GM12878 (cell line): Measurements from ENCODE around the gene NHSL1. TPM values are rescaled to one million over a fixed set of nuclear protein-coding genes. Genes with fewer than 3 reads are reported as not detected.

Source experiments
- ATAC-seq: fragments of 200-7000 bp; cut with Tn5 transposase; 3 replicates; pipeline ENCODE4 v1.9.1; 2020; ENCODE audit warnings: mild to moderate bottlenecking, moderate library complexity
- BruUV-seq: library from RNA; stranded (reverse); fragments of 400-500 nt; replicated peaks from 2 replicates; lab custom pipeline; 2021; lab: Mats Ljungman, UMichigan
- CTCF ChIA-PET: fragments of 300-600 bp; sonication (Branson Sonifier 250); formaldehyde crosslinking; extraction: SDS; loops from one replicate; lab custom pipeline; 2021; ENCODE audit warnings: inconsistent platforms; lab: Yijun Ruan, JAX
- POLR2A ChIA-PET: fragments of 350-600 bp; formaldehyde crosslinking; extraction: SDS; loops from one replicate; lab custom pipeline; 2021; ENCODE audit warnings: inconsistent platforms; lab: Charles Lee
- RAD21 ChIA-PET: fragments of 300-600 bp; sonication (Branson Sonifier 250); formaldehyde crosslinking; loops from one replicate; lab custom pipeline; 2023; ENCODE audit warnings: antibody characterized with exemption; ENCODE audit not compliant: unreplicated experiment; lab: Charles Lee
- SMC1A ChIA-PET: fragments of 300-600 bp; sonication (Branson Sonifier 250); formaldehyde crosslinking; loops from one replicate; lab custom pipeline; 2023; ENCODE audit not compliant: unreplicated experiment, uncharacterized antibody; lab: Charles Lee
- DNase-seq: peaks from one replicate; pipeline ENCODE4 v3.0.0-alpha.2; 2011; ENCODE audit warnings: low read depth, low spot score
- FAIRE-seq: peaks from 3 replicates; lab custom pipeline; 2011; peaks lifted over from hg19 to GRCh38; lab: Jason Lieb, UNC
- H2AFZ ChIP-seq: 2 replicates; pipeline ENCODE4 v1.6.0; 2011; ENCODE audit warnings: low read depth, low read length, control low read depth; ENCODE audit not compliant: control insufficient read depth
- H3K27ac ChIP-seq: 2 replicates; pipeline ENCODE4 v1.5.1; 2011; ENCODE audit warnings: control low read depth; ENCODE audit not compliant: control insufficient read depth, insufficient read depth
- H3K27me3 ChIP-seq, 2 experiments: replicated peaks in 1 of 2; 2 replicates each; pipeline versions ENCODE4 v1.6.0 to v1.6.1; 2011; ENCODE audit warnings: low read length in 1 of 2; ENCODE audit not compliant: control insufficient read depth in 2 of 2, insufficient read depth in 2 of 2
- H3K36me3 ChIP-seq, 2 experiments: 2 replicates each; pipeline ENCODE4 v1.5.1; 2011; ENCODE audit warnings: low read length in 1 of 2; ENCODE audit not compliant: control insufficient read depth in 2 of 2, insufficient read depth in 2 of 2
- H3K4me1 ChIP-seq: 2 replicates; pipeline ENCODE4 v1.6.1; 2011; ENCODE audit warnings: mild to moderate bottlenecking, low read length, moderate library complexity, mixed read lengths; ENCODE audit not compliant: control insufficient read depth, insufficient read depth
- H3K4me2 ChIP-seq: 2 replicates; pipeline ENCODE4 v1.6.0; 2011; ENCODE audit warnings: control low read depth; ENCODE audit not compliant: control insufficient read depth, insufficient read depth
- H3K4me3 ChIP-seq: fragments of 200-600 bp; sonication (generic); 2 replicates; pipeline ENCODE4 v1.5.1; 2016
- H3K79me2 ChIP-seq: 2 replicates; pipeline ENCODE4 v1.6.0; 2011; ENCODE audit warnings: low read length; ENCODE audit not compliant: control insufficient read depth, insufficient read depth
- H3K9ac ChIP-seq: 2 replicates; pipeline ENCODE4 v1.8.0; 2011; ENCODE audit warnings: low read length, control low read depth, mixed read lengths; ENCODE audit not compliant: control insufficient read depth, insufficient read depth
- H3K9me3 ChIP-seq: replicated peaks from 3 replicates; pipeline ENCODE4 v1.5.1; 2011; ENCODE audit warnings: mild to moderate bottlenecking, low read length; ENCODE audit not compliant: control insufficient read depth, insufficient read depth
- H4K20me1 ChIP-seq: 2 replicates; pipeline ENCODE4 v1.6.0; 2011; ENCODE audit not compliant: control insufficient read depth, insufficient read depth
- CHD2 ChIP-seq: IDR thresholded peaks from 2 replicates; pipeline ENCODE4 v1.6.1; 2011; ENCODE audit warnings: low read depth, low read length, improper control_type of control experiment, borderline replicate concordance
- CUX1 ChIP-seq: IDR thresholded peaks from 2 replicates; pipeline ENCODE4 v1.6.1; 2012; ENCODE audit warnings: improper control_type of control experiment, low read depth, low read length; ENCODE audit not compliant: insufficient replicate concordance
- DPF2 ChIP-seq: fragments of 450-650 bp; IDR thresholded peaks from 2 replicates; pipeline ENCODE4 v1.6.1; 2017; ENCODE audit warnings: mild to moderate bottlenecking
- EED ChIP-seq: sonication (generic); IDR thresholded peaks from 2 replicates; pipeline ENCODE4 v1.6.1; 2016; ENCODE audit warnings: antibody characterized with exemption, low read depth
- IKZF1 ChIP-seq: fragments of 450-650 bp; conservative IDR thresholded peaks from 2 replicates; pipeline ENCODE4 v1.6.1; 2017; ENCODE audit warnings: antibody characterized with exemption, mild to moderate bottlenecking
- JUNB ChIP-seq: IDR thresholded peaks from 2 replicates; pipeline ENCODE4 v1.6.1; 2016; ENCODE audit warnings: antibody characterized with exemption, mild to moderate bottlenecking
- POU2F2 ChIP-seq: IDR thresholded peaks from 3 replicates; pipeline ENCODE4 v1.6.1; 2011; ENCODE audit warnings: low read depth, mild to moderate bottlenecking, low read length, borderline replicate concordance
- RAD21 ChIP-seq: IDR thresholded peaks from 2 replicates; pipeline ENCODE4 v1.6.1; 2011; ENCODE audit warnings: mild to moderate bottlenecking, low read depth, low read length, moderate library complexity; ENCODE audit not compliant: insufficient read depth
- RB1 ChIP-seq: fragments of 450-650 bp; formaldehyde crosslinking; IDR thresholded peaks from 2 replicates; pipeline ENCODE4 v1.6.1; 2017; ENCODE audit warnings: mild to moderate bottlenecking, borderline replicate concordance
- SPI1 ChIP-seq: IDR thresholded peaks from 2 replicates; pipeline ENCODE4 v1.6.1; 2011; ENCODE audit warnings: low read depth, mild to moderate bottlenecking, low read length, moderate library complexity, borderline replicate concordance; ENCODE audit not compliant: insufficient read depth
- WRNIP1 ChIP-seq: IDR thresholded peaks from 2 replicates; pipeline ENCODE4 v1.6.1; 2011; ENCODE audit warnings: low read depth, low read length, improper control_type of control experiment, borderline replicate concordance
- YY1 ChIP-seq: IDR thresholded peaks from 2 replicates; pipeline ENCODE4 v1.6.1; 2011; ENCODE audit warnings: low read depth, mild to moderate bottlenecking, low read length
- ZNF207 ChIP-seq: fragments of 450-650 bp; IDR thresholded peaks from 2 replicates; pipeline ENCODE4 v1.6.1; 2014; ENCODE audit warnings: antibody characterized with exemption, mild to moderate bottlenecking, borderline replicate concordance
- WGBS: methylation state at CpG from one replicate; pipeline ENCODE4 v1.1.6; 2016; ENCODE audit warnings: low lambda C conversion rate; ENCODE audit not compliant: insufficient replicate concordance, insufficient coverage; ENCODE audit errors: missing lambda C conversion rate; 5-methylcytosine and 5-hydroxymethylcytosine counted together
- in situ Hi-C: fragments of 300-500 bp; cut with MboI; formaldehyde crosslinking; loops from 9 replicates; pipeline ENCODE4 v1.14.3; 2018; ENCODE audit warnings: mixed read lengths
- intact Hi-C: fragments of 100-400 bp; cut with micrococcal nuclease; formaldehyde crosslinking; loops from one replicate; pipeline ENCODE4 v1.14.2; 2022; ENCODE audit not compliant: unreplicated experiment
- polyA plus RNA-seq, 11 experiments: library from polyadenylated mRNA; depleted of rRNA in 4 of 11; unstranded in 6 of 11; stranded (reverse) in 5 of 11; fragments of >200 nt; fragmentation: Nextera tagmentation in 4 of 11; fragmentation: Illumina TruSeq in 1 of 11; extraction: Ambion mirVana in 4 of 11; extraction: Trizol in 1 of 11; gene quantifications; 1 replicate in 1 of 11; 2 replicates in 10 of 11; pipeline versions ENCODE4 v1.2.1 to v1.2.3, GENCODE V29; 2011 to 2016; ENCODE audit warnings: inconsistent platforms in 2 of 11, missing spikeins in 2 of 11, low read depth in 1 of 11
- total RNA-seq, 4 experiments: library from RNA; depleted of rRNA in 3 of 4; stranded (reverse); fragments of >200 nt in 3 of 4; fragmentation: Illumina TruSeq in 1 of 4; extraction: Trizol in 1 of 4; gene quantifications; 2 replicates each; pipeline versions ENCODE4 v1.2.1 to v1.2.3, GENCODE V29; 2013 to 2021
- TF ChIP-seq, protein P1 (sequence below): IDR thresholded peaks from 2 replicates; pipeline ENCODE4 v1.6.1; 2011; ENCODE audit warnings: mild to moderate bottlenecking, low read depth, low read length, moderate library complexity; ENCODE audit not compliant: insufficient replicate concordance

The NHSL1 gene
- total and polyA plus RNA-seq, 10 of the 15 experiments (the other 5 are each of a cell fraction or from before 2014, with no cell fraction given), result 0.26 to 14.1 (median 0.90) TPM

DNA sequence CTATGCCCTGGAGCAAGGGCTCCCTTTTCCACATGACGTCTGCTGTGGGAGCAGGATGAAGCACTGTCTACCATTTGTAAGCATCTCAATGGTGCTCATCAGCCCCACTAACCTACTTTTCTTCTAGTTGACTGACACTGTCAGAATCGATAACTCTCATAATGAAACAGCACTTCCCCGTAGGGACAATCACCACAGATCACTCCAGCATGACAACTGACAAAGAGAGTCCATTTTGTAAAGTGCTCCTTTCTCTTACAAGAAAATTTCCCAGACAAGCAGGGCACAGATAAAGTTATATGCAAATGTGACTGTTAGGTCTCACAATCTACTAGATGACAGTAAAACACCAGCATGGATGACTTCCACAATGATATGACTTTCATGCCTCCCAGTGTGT, 48.8 kb downstream of the NHSL1 start:
- CTCF ChIA-PET, result interaction anchor here (0.7 to 9.5 kb wide), 9 partner anchors 8 to 141 kb away, joined by 3 to 99 read pairs (median 4); no protein-coding TSS in a partner anchor
- WGBS, result 2% methylated on average over 3 of the region's 3 CpGs
- Histone ChIP-seq H3K79me2 (no peaks in the 10 kb centered on the region), H4K20me1 (no peaks in the 10 kb centered on the region), H2AFZ (no peak overlapping the region), H3K27ac (no peak overlapping the region), H3K4me2 (no peak overlapping the region), H3K9ac (no peak overlapping the region), H3K4me3 (no peak overlapping the region), H3K27me3 (no peaks in the 10 kb centered on the region), H3K36me3 (no peaks in the 10 kb centered on the region; a peak in 1 of 4 replicates), H3K4me1 (peaks cover 9% of the 10 kb centered on the region), H3K9me3 (no peaks in the 10 kb centered on the region)
- POLR2A ChIA-PET, result interaction anchor here (0.5 to 1.3 kb wide), 4 partner anchors 14 to 189 kb away, joined by 3 to 5 read pairs (median 4); no protein-coding TSS in a partner anchor
- BruUV-seq, result no TSS peak
- in situ Hi-C loops, result no loop called here
- intact Hi-C loops, result no loop called here
- RAD21 ChIA-PET, result interaction anchor here (0.9 to 2.8 kb wide), 2 partner anchors 37 to 59 kb away, joined by 4 to 10 read pairs; no protein-coding TSS in a partner anchor
- SMC1A ChIA-PET, result interaction anchor here (0.6 to 7.4 kb wide), 14 partner anchors 9 to 142 kb away, joined by 3 to 51 read pairs (median 3); no protein-coding TSS in a partner anchor
- FAIRE-seq (peak; percentile 23), ATAC-seq (peak; percentile 81), DNase-seq (peak; percentile 23)
- TF ChIP-seq EED (no peak), CHD2 (peak; percentile 31; the same call in 1 of the 2 replicates), POU2F2 (peak; percentile 51; the same call in 1 of the 3 replicates), ZNF207 (0 out of 2 replicates have a peak, but pooled peaks have one; percentile 49), SPI1 (peak; percentile 22; the same call in 1 of the 2 replicates), YY1 (peak; percentile 47; the same call in 1 of the 2 replicates), IKZF1 (peak; percentile 52), JUNB (peak; percentile 28; the same call in 1 of the 2 replicates), RAD21 (no peak), RB1 (0 out of 2 replicates have a peak, but pooled peaks have one; percentile 12), CUX1 (peak; percentile 77), WRNIP1 (no peak), DPF2 (0 out of 2 replicates have a peak, but pooled peaks have one; percentile 55)
- TF ChIP-seq, protein P1, sequence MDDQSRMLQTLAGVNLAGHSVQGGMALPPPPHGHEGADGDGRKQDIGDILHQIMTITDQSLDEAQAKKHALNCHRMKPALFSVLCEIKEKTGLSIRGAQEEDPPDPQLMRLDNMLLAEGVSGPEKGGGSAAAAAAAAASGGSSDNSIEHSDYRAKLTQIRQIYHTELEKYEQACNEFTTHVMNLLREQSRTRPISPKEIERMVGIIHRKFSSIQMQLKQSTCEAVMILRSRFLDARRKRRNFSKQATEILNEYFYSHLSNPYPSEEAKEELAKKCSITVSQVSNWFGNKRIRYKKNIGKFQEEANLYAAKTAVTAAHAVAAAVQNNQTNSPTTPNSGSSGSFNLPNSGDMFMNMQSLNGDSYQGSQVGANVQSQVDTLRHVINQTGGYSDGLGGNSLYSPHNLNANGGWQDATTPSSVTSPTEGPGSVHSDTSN, result peak; percentile 75
